HG03175 (cell line): Measurements from ENCODE around the gene SRBD1.

Experiments used
- ATAC-seq: cut with Tn5 transposase; IDR thresholded peaks from one replicate; pipeline ENCODE4 v1.9.1; 2021; ENCODE audit warnings: mild to moderate bottlenecking, moderate library complexity; ENCODE audit not compliant: unreplicated experiment

Gene SRBD1

GRCh38 chr2:45637440-45637839, 26.4 kb upstream of the SRBD1 start:
- peak; percentile 71 for ATAC-seq

GRCh38 chr2:45636008-45636407, 24.9 kb upstream of the SRBD1 start:
- no peak for ATAC-seq

GRCh38 chr2:45634223-45634622, 23.2 kb upstream of the SRBD1 start:
- ATAC-seq = peak; percentile 72

GRCh38 chr2:45631955-45632354, 20.9 kb upstream of the SRBD1 start:
- ATAC-seq = no peak

- no peak for ATAC-seq
These were observed 20.3 kb upstream of the SRBD1 start for GRCh38 chr2:45631319-45631718.

GRCh38 chr2:45629971-45630370, 18.9 kb upstream of the SRBD1 start:
- no peak for ATAC-seq

- ATAC-seq = no peak
These were observed 16.8 kb upstream of the SRBD1 start for GRCh38 chr2:45627911-45628310.

- ATAC-seq = no peak
These were observed 15.5 kb upstream of the SRBD1 start for GRCh38 chr2:45626387-45627221.

- ATAC-seq = no peak
These were observed 14.8 kb upstream of the SRBD1 start for GRCh38 chr2:45625824-45626223.

GRCh38 chr2:45623098-45623497, 12.0 kb upstream of the SRBD1 start:
- no peak for ATAC-seq

GRCh38 chr2:45622336-45623075, 11.4 kb upstream of the SRBD1 start:
- no peak for ATAC-seq

GRCh38 chr2:45617496-45617895, 6.4 kb upstream of the SRBD1 start:
- no peak for ATAC-seq

GRCh38 chr2:45616658-45617411, 5.8 kb upstream of the SRBD1 start:
- no peak for ATAC-seq

GRCh38 chr2:45614871-45615415, 3.9 kb upstream of the SRBD1 start:
- ATAC-seq = no peak

- ATAC-seq = no peak
These were observed 3.3 kb upstream of the SRBD1 start for GRCh38 chr2:45614330-45614729.

- no peak for ATAC-seq
These were observed 1.7 kb upstream of the SRBD1 start for GRCh38 chr2:45612731-45613130.

GRCh38 chr2:45612285-45612684, 1.2 kb upstream of the SRBD1 start:
- ATAC-seq = no peak

- ATAC-seq = peak; percentile 39
These were observed 617 bp downstream of the SRBD1 start for GRCh38 chr2:45610281-45611019.

- ATAC-seq = no peak
These were observed 3.4 kb downstream of the SRBD1 start for GRCh38 chr2:45607701-45608100.

- ATAC-seq = no peak
These were observed 4.3 kb downstream of the SRBD1 start for GRCh38 chr2:45606796-45607195.

GRCh38 chr2:45605116-45605515, 6.0 kb downstream of the SRBD1 start:
- no peak for ATAC-seq
